ENCODE data around the gene PSMD9. TPM values are rescaled to one million over a fixed set of nuclear protein-coding genes. Genes with fewer than 3 reads are reported as not detected.

PSMD9 gene
- polyA plus RNA-seq, 1 donor (not counting 4 experiments of a cell fraction or from before 2014, with no cell fraction given) = 84.8 TPM

DNA sequence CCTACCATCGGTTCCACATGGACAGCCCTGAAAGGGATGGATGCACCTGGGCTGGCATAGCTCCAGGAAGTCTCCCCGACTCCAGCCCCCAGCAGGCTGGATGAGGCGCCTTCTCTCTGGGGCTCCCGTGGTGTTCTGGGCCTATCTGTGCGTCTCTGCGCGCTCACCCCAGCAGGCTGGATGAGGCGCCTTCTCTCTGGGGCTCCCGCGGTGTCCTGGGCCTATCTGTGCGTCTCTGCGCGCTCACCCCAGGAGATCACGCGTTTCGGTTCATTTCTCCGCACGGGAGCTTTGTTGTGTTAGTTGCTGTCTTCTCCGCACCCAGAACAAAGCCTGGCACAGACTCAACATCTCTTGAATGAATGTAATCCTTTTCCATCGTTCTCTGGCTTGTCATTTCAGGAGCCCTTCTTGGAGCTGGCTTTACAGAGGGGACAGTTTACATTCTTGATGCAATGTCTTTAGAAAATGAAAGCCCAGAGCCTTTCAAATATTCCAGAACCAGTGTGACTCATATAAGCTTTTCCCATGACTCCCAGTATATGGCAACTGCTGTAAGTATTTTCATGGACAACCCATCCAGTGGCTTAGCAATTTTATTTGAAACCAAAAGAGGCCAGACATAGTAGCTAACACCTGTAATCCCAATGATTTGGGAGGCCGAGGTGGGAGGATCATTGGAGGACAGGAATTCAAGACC lies 70.1 kb downstream of the PSMD9 start:
- Histone ChIP-seq H3K27ac (ENCODE audit: control insufficient read depth, insufficient read depth, low read length) (no peak overlapping the region), H4K20me1 (ENCODE audit: control insufficient read depth, extremely low read depth, insufficient read depth, low read length) (no peaks in the 10 kb centered on the region), H3K36me3 (ENCODE audit: control insufficient read depth in 2 of 2, extremely low read depth in 1 of 2, insufficient read depth in 2 of 2, low read length in 2 of 2) (peaks cover 31 to 54% of the 10 kb centered on the region in 2 experiments), H3K9me3 (ENCODE audit: control insufficient read depth, low read depth, low read length) (no peaks in the 10 kb centered on the region), H3K4me1 (ENCODE audit: control insufficient read depth, extremely low read depth, insufficient read depth, low read length) (peaks cover 3% of the 10 kb centered on the region), H3K27me3 (ENCODE audit: control insufficient read depth, extremely low read depth, insufficient read depth, low read length) (no peaks in the 10 kb centered on the region), H3K9ac (ENCODE audit: control insufficient read depth, extremely low read depth, insufficient read depth, low read length) (no peak overlapping the region), H2AFZ (ENCODE audit: control insufficient read depth, low read length) (no peak overlapping the region), H3K4me3 (ENCODE audit: control insufficient read depth in 2 of 3, extremely low read depth in 1 of 3, insufficient read depth in 2 of 3, low read depth in 1 of 3, low read length in 3 of 3) (no peak overlapping the region), H3K4me2 (ENCODE audit: control insufficient read depth, extremely low read depth, insufficient read depth, low read depth, low read length) (no peak overlapping the region), H3K9me1 (ENCODE audit: control insufficient read depth, extremely low read depth, insufficient read depth, low read length) (no peaks in the 10 kb centered on the region), H3K79me2 (ENCODE audit: control insufficient read depth, insufficient read depth, low read length) (peaks cover 21% of the 10 kb centered on the region)
- no peak for TF ChIP-seq EZH2 (IDR thresholded peaks at IDR 0.05; ENCODE audit: low read length)
- TF ChIP-seq, protein P1, sequence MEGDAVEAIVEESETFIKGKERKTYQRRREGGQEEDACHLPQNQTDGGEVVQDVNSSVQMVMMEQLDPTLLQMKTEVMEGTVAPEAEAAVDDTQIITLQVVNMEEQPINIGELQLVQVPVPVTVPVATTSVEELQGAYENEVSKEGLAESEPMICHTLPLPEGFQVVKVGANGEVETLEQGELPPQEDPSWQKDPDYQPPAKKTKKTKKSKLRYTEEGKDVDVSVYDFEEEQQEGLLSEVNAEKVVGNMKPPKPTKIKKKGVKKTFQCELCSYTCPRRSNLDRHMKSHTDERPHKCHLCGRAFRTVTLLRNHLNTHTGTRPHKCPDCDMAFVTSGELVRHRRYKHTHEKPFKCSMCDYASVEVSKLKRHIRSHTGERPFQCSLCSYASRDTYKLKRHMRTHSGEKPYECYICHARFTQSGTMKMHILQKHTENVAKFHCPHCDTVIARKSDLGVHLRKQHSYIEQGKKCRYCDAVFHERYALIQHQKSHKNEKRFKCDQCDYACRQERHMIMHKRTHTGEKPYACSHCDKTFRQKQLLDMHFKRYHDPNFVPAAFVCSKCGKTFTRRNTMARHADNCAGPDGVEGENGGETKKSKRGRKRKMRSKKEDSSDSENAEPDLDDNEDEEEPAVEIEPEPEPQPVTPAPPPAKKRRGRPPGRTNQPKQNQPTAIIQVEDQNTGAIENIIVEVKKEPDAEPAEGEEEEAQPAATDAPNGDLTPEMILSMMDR (optimal IDR thresholded peaks at IDR 0.05 in 1 of 3, IDR thresholded peaks at IDR 0.05 in 1 of 3, conservative IDR thresholded peaks at IDR 0.05 in 1 of 3; ENCODE audit: extremely low read depth in 1 of 3, insufficient read depth in 2 of 3, low read length in 3 of 3) = no peak
- FAIRE-seq (no peak), DNase-seq (ENCODE audit: low read depth, low spot score) (no peak)
- dilution Hi-C loops (cut with MboI; ENCODE audit: extremely low pct_ligation_motif_present, low sequenced_read_pairs) = no loop called here

DNA sequence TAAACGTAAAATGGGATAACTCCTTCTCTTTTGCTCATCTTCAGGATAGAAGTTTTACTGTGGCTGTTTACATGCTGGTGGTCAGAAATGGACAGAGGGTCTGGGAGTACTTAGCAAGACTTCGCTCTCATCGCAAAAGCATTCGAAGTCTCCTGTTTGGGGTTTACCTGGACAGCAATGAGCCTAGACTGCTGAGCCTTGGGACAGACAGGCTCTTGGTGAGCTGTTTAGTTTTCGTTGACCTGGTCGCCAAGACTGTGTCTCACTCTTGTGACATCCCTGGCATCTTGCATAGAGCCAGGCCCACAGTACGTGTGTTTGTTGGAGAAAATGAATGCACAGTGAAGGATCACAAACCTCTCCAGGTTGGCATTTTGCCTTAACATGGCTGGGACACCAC lies 72.0 kb downstream of the PSMD9 start:
- no peaks in the 10 kb centered on the region for H3K27me3 ChIP-seq (ENCODE audit: control insufficient read depth, extremely low read depth, insufficient read depth, low read length)
- no peak overlapping the region for H3K4me3 ChIP-seq (ENCODE audit: control insufficient read depth in 2 of 3, extremely low read depth in 1 of 3, insufficient read depth in 2 of 3, low read depth in 1 of 3, low read length in 3 of 3)
- H3K4me2 ChIP-seq (ENCODE audit: control insufficient read depth, extremely low read depth, insufficient read depth, low read depth, low read length) = no peak overlapping the region
- H3K9me3 ChIP-seq (ENCODE audit: control insufficient read depth, low read depth, low read length) = no peaks in the 10 kb centered on the region
- H4K20me1 ChIP-seq (ENCODE audit: control insufficient read depth, extremely low read depth, insufficient read depth, low read length) = no peaks in the 10 kb centered on the region
- H3K27ac ChIP-seq (ENCODE audit: control insufficient read depth, insufficient read depth, low read length) = no peak overlapping the region
- FAIRE-seq = peak; percentile 29
- H3K4me1 ChIP-seq (ENCODE audit: control insufficient read depth, extremely low read depth, insufficient read depth, low read length) = peaks cover 14% of the 10 kb centered on the region
- TF ChIP-seq, protein P1 (optimal IDR thresholded peaks at IDR 0.05 in 1 of 3, IDR thresholded peaks at IDR 0.05 in 1 of 3, conservative IDR thresholded peaks at IDR 0.05 in 1 of 3; ENCODE audit: extremely low read depth in 1 of 3, insufficient read depth in 2 of 3, low read length in 3 of 3) = no peak
- TF ChIP-seq EZH2 (IDR thresholded peaks at IDR 0.05; ENCODE audit: low read length) = no peak
- DNase-seq (ENCODE audit: low read depth, low spot score) = no peak
- peaks cover 7% of the 10 kb centered on the region for H3K79me2 ChIP-seq (ENCODE audit: control insufficient read depth, insufficient read depth, low read length)
- H3K9ac ChIP-seq (ENCODE audit: control insufficient read depth, extremely low read depth, insufficient read depth, low read length) = no peak overlapping the region
- no peaks in the 10 kb centered on the region for H3K9me1 ChIP-seq (ENCODE audit: control insufficient read depth, extremely low read depth, insufficient read depth, low read length)
- peaks cover 31 to 57% of the 10 kb centered on the region in 2 experiments for H3K36me3 ChIP-seq (ENCODE audit: control insufficient read depth in 2 of 2, extremely low read depth in 1 of 2, insufficient read depth in 2 of 2, low read length in 2 of 2)
- H2AFZ ChIP-seq (ENCODE audit: control insufficient read depth, low read length) = no peak overlapping the region
- dilution Hi-C loops (cut with MboI; ENCODE audit: extremely low pct_ligation_motif_present, low sequenced_read_pairs) = no loop called here
